K562 (cell line): ENCODE measurements around the gene SORT1. TPM values are rescaled to one million over a fixed set of nuclear protein-coding genes. Genes with fewer than 3 reads are reported as not detected.

ENCODE experiments used
- FIP1L1 ChIP-seq: fragments of 200-400 bp; formaldehyde crosslinking; IDR thresholded peaks from 2 replicates; pipeline ENCODE4 v1.6.1; 2018; ENCODE audit warnings: mild to moderate bottlenecking, low read depth, low read length; ENCODE audit not compliant: poor library complexity, severe bottlenecking
- FOXK1 ChIP-seq: sonication (generic); formaldehyde crosslinking; IDR thresholded peaks from 2 replicates; pipeline ENCODE4 v1.8.0; 2022; ENCODE audit warnings: missing genetic modification reagents, mild to moderate bottlenecking, borderline replicate concordance
- GABPA ChIP-seq: fragments of 200-800 bp; sonication (Bioruptor generic); conservative IDR thresholded peaks from 2 replicates; pipeline ENCODE4 v1.6.1; 2016; ENCODE audit warnings: low read depth, missing genetic modification characterization, missing compliant biosample characterization
- NFRKB ChIP-seq: fragments of 450-650 bp; IDR thresholded peaks from 2 replicates; pipeline ENCODE4 v1.6.1; 2016; ENCODE audit warnings: low read depth
- NRF1 ChIP-seq, 2 experiments: fragments of 450-650 bp; IDR thresholded peaks in 1 of 2; conservative IDR thresholded peaks in 1 of 2; 2 replicates each; pipeline ENCODE4 v1.6.1; 2014; ENCODE audit warnings: mild to moderate bottlenecking in 2 of 2
- PCBP1 ChIP-seq: fragments of 200-400 bp; formaldehyde crosslinking; IDR thresholded peaks from 2 replicates; pipeline ENCODE4 v1.6.1; 2018; ENCODE audit warnings: mild to moderate bottlenecking, low read depth, low read length; ENCODE audit not compliant: poor library complexity, severe bottlenecking
- TAF9B ChIP-seq: fragments of 450-650 bp; IDR thresholded peaks from 2 replicates; pipeline ENCODE4 v1.6.1; 2018; ENCODE audit warnings: mild to moderate bottlenecking; ENCODE audit not compliant: partially characterized antibody
- TEAD4 ChIP-seq, 2 experiments: sonication (generic) in 1 of 2; formaldehyde crosslinking in 1 of 2; IDR thresholded peaks; 2 replicates each; pipeline versions ENCODE4 v1.6.1 to v1.8.0; 2012 to 2022; ENCODE audit warnings: borderline replicate concordance in 1 of 2, inconsistent platforms in 1 of 2, low read length in 1 of 2, mild to moderate bottlenecking in 1 of 2, missing genetic modification reagents in 1 of 2
- ZFP36 ChIP-seq: fragments of 150-350 bp; IDR thresholded peaks from 2 replicates; pipeline ENCODE4 v1.6.1; 2018; ENCODE audit warnings: low read length, low read depth; ENCODE audit not compliant: partially characterized antibody
- polyA plus RNA-seq, 8 experiments: library from polyadenylated mRNA; depleted of rRNA in 4 of 8; stranded (reverse) in 5 of 8; unstranded in 3 of 8; fragments of >200 nt; fragmentation: Nextera tagmentation in 2 of 8; fragmentation: Illumina TruSeq in 1 of 8; extraction: Ambion mirVana in 2 of 8; extraction: Trizol in 1 of 8; gene quantifications; 2 replicates each; pipeline versions ENCODE4 v1.2.1 to v1.2.3, GENCODE V29; 2011 to 2014; ENCODE audit warnings: inconsistent platforms in 1 of 8, missing spikeins in 1 of 8
- total RNA-seq, 7 experiments: library from RNA; depleted of rRNA in 6 of 7; stranded (reverse); fragments of >200 nt in 6 of 7; fragmentation: Illumina TruSeq in 2 of 7; extraction: Trizol in 2 of 7; gene quantifications; 2 replicates each; pipeline versions ENCODE4 v1.2.1 to v1.2.3, GENCODE V29; 2011 to 2021; ENCODE audit warnings: low replicate concordance in 1 of 7
- TF ChIP-seq, protein P1 (sequence below): sonication (generic); formaldehyde crosslinking; IDR thresholded peaks from 2 replicates; pipeline ENCODE4 v1.8.1; 2022; ENCODE audit warnings: missing genetic modification reagents
- TF ChIP-seq, protein P2 (sequence below): sonication (generic); formaldehyde crosslinking; IDR thresholded peaks from 2 replicates; pipeline ENCODE4 v1.9.0; 2022; ENCODE audit warnings: mild to moderate bottlenecking, missing genetic modification reagents
- TF ChIP-seq, protein P3 (sequence below): sonication (generic); formaldehyde crosslinking; IDR thresholded peaks from 2 replicates; pipeline ENCODE4 v1.5.0; 2020; ENCODE audit warnings: missing genetic modification reagents
- TF ChIP-seq, protein P4 (sequence below): fragments of 450-650 bp; IDR thresholded peaks from 2 replicates; pipeline ENCODE4 v1.7.1; 2018; ENCODE audit warnings: mild to moderate bottlenecking, low read depth; ENCODE audit not compliant: partially characterized antibody
- TF ChIP-seq, protein P5 (sequence below), 2 experiments: fragments of 200-800 bp in 1 of 2; sonication (Bioruptor generic) in 1 of 2; sonication (generic) in 1 of 2; formaldehyde crosslinking in 1 of 2; IDR thresholded peaks in 1 of 2; conservative IDR thresholded peaks in 1 of 2; 2 replicates each; pipeline versions ENCODE4 v1.5.0 to v1.6.1; 2016 to 2020; ENCODE audit warnings: missing compliant biosample characterization in 1 of 2, missing genetic modification characterization in 1 of 2, missing genetic modification reagents in 1 of 2
- TF ChIP-seq, protein P6 (sequence below): fragments of 450-650 bp; IDR thresholded peaks from 2 replicates; pipeline ENCODE4 v1.6.1; 2016; ENCODE audit warnings: borderline replicate concordance

Gene SORT1
- total and polyA plus RNA-seq, 9 of the 15 experiments (the other 6 are each of a cell fraction or from before 2014, with no cell fraction given) = 27.4 to 112 (median 65.0) TPM

DNA sequence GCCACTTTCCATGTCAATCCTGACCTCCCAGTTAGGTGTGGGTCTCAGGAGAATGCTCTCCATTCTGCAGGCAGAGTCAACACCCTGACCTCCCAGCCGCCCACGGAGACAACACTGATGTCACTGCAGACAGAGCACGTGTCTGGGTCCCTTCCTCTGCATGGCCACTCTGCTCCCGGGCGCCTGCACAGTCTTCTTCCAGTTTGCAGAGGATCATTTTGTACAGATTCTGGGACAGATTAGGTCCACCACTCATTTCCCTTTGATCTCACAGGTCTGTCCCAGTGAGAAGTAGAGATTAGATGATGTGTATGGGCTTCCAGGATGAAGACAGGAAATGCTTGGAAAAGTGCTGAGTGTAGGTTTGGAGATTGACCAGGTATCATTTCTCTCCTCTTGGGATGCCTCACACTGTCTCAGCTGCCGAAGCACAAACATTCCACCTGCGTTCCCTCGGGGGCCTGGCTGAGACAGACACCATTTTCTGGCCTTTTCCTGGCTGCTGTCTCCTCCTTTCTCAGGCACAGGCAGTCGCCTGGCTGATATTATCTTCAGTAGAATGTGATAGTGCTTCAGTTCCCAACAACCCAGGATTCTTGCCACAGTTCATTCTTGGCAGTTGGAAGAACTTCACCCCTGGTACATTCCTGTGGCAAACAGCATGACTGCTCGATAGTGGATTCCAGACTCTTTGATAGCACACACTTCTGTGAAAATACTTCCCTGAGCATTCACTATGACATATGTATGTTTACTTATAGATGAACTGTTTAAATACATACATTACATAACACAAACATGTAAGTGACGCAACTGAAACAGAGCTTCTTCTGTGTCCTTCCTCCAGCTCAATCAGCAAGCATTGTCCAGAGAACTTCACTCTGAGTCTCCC, 98.8 kb downstream of the SORT1 start (continued):
- TF ChIP-seq TAF9B = no peak
- TF ChIP-seq, protein P1, sequence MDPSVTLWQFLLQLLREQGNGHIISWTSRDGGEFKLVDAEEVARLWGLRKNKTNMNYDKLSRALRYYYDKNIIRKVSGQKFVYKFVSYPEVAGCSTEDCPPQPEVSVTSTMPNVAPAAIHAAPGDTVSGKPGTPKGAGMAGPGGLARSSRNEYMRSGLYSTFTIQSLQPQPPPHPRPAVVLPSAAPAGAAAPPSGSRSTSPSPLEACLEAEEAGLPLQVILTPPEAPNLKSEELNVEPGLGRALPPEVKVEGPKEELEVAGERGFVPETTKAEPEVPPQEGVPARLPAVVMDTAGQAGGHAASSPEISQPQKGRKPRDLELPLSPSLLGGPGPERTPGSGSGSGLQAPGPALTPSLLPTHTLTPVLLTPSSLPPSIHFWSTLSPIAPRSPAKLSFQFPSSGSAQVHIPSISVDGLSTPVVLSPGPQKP (CRISPR knock-in tag) = no peak
- TF ChIP-seq NRF1 (conservative IDR thresholded peaks at IDR 0.05 in 1 of 2, IDR thresholded peaks at IDR 0.05 in 1 of 2) = peak; percentile 33 to 48; a peak in 3 of 4 replicates
- TF ChIP-seq GABPA (tag) = peak; percentile 18; the same call in 1 of the 2 replicates
- TF ChIP-seq PCBP1 = no peak
- TF ChIP-seq, protein P2, sequence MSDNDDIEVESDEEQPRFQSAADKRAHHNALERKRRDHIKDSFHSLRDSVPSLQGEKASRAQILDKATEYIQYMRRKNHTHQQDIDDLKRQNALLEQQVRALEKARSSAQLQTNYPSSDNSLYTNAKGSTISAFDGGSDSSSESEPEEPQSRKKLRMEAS (CRISPR knock-in tag) = peak; percentile 98
- 0 out of 2 replicates have a peak, but pooled peaks have one; percentile 6 for TF ChIP-seq TEAD4 (IDR thresholded peaks at IDR 0.05; ENCODE audit: low read length)
- no peak for TF ChIP-seq TEAD4 (CRISPR knock-in tag; IDR thresholded peaks at IDR 0.05; ENCODE audit: borderline replicate concordance)
- no peak for TF ChIP-seq FIP1L1
- TF ChIP-seq FOXK1 (CRISPR knock-in tag) = no peak
- TF ChIP-seq, protein P3, sequence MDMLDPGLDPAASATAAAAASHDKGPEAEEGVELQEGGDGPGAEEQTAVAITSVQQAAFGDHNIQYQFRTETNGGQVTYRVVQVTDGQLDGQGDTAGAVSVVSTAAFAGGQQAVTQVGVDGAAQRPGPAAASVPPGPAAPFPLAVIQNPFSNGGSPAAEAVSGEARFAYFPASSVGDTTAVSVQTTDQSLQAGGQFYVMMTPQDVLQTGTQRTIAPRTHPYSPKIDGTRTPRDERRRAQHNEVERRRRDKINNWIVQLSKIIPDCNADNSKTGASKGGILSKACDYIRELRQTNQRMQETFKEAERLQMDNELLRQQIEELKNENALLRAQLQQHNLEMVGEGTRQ = peak; percentile 56
- TF ChIP-seq, protein P4, sequence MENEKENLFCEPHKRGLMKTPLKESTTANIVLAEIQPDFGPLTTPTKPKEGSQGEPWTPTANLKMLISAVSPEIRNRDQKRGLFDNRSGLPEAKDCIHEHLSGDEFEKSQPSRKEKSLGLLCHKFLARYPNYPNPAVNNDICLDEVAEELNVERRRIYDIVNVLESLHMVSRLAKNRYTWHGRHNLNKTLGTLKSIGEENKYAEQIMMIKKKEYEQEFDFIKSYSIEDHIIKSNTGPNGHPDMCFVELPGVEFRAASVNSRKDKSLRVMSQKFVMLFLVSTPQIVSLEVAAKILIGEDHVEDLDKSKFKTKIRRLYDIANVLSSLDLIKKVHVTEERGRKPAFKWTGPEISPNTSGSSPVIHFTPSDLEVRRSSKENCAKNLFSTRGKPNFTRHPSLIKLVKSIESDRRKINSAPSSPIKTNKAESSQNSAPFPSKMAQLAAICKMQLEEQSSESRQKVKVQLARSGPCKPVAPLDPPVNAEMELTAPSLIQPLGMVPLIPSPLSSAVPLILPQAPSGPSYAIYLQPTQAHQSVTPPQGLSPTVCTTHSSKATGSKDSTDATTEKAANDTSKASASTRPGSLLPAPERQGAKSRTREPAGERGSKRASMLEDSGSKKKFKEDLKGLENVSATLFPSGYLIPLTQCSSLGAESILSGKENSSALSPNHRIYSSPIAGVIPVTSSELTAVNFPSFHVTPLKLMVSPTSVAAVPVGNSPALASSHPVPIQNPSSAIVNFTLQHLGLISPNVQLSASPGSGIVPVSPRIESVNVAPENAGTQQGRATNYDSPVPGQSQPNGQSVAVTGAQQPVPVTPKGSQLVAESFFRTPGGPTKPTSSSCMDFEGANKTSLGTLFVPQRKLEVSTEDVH = no peak
- no peak for TF ChIP-seq ZFP36
- TF ChIP-seq, protein P5, sequence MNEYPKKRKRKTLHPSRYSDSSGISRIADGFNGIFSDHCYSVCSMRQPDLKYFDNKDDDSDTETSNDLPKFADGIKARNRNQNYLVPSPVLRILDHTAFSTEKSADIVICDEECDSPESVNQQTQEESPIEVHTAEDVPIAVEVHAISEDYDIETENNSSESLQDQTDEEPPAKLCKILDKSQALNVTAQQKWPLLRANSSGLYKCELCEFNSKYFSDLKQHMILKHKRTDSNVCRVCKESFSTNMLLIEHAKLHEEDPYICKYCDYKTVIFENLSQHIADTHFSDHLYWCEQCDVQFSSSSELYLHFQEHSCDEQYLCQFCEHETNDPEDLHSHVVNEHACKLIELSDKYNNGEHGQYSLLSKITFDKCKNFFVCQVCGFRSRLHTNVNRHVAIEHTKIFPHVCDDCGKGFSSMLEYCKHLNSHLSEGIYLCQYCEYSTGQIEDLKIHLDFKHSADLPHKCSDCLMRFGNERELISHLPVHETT (CRISPR knock-in tag; conservative IDR thresholded peaks at IDR 0.05 in 1 of 2, IDR thresholded peaks at IDR 0.05 in 1 of 2) = peak in 1 of 2 experiments; percentile 37; a peak in 1 of 4 replicates
- TF ChIP-seq, protein P6, sequence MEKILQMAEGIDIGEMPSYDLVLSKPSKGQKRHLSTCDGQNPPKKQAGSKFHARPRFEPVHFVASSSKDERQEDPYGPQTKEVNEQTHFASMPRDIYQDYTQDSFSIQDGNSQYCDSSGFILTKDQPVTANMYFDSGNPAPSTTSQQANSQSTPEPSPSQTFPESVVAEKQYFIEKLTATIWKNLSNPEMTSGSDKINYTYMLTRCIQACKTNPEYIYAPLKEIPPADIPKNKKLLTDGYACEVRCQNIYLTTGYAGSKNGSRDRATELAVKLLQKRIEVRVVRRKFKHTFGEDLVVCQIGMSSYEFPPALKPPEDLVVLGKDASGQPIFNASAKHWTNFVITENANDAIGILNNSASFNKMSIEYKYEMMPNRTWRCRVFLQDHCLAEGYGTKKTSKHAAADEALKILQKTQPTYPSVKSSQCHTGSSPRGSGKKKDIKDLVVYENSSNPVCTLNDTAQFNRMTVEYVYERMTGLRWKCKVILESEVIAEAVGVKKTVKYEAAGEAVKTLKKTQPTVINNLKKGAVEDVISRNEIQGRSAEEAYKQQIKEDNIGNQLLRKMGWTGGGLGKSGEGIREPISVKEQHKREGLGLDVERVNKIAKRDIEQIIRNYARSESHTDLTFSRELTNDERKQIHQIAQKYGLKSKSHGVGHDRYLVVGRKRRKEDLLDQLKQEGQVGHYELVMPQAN = no peak
- peak; percentile 10; the same call in 1 of the 2 replicates for TF ChIP-seq NFRKB
